Esophagus muscularis mucosa (tissue), 3 donors: ENCODE data around the gene NEDD9.

Experiments
- POLR2AphosphoS5 ChIP-seq, 2 donors: sonication (generic); formaldehyde crosslinking; IDR thresholded peaks; one replicate each; pipeline ENCODE4 v1.6.1; 2017; ENCODE audit warnings: antibody characterized with exemption in 2 of 2
- TF ChIP-seq, protein P1 (sequence below), 3 experiments: fragments of 200-600 bp in 2 of 3; fragments of 450-650 bp in 1 of 3; sonication (generic) in 2 of 3; IDR thresholded peaks; one replicate each; pipeline ENCODE4 v1.5.1; 2017 to 2019; ENCODE audit warnings: antibody characterized with exemption in 3 of 3, mild to moderate bottlenecking in 2 of 3, moderate library complexity in 1 of 3

DNA sequence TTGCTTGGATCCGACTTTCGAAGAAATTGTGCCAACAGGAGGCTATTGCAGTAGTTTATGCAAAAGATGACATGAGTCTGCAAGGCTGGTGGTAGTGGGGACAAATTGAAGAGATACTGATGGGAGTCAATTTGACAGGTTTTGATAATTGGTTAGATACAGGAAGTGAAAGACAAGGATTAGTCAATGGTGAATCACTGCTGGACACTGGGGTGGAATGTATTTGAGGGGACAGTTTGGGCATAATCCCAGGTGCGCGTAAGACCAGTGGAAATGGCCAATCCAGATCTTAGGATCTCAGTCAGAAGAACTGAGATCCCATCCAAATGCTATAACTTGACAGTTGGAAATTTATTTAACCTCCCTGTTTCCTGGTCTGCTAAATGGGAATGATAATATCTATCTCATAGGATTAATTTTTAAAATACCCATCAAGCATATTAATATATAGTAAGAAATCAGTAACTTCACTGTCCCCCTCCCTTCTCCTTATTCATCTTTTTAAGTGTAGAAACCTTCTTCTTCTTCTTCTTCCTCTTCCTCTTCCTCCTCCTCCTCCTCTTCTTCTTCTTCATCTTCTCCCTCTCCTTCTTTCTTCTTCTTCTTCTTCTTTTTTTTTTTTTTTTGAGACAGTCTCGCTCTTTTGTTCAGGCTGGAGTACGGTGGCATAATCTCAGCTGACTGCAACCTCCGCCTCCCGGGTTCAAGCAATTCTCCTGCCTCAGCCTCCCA lies 90.0 kb downstream of the NEDD9 start:
- TF ChIP-seq POLR2AphosphoS5 (IDR thresholded peaks at IDR 0.05), result no peak
- TF ChIP-seq, protein P1, sequence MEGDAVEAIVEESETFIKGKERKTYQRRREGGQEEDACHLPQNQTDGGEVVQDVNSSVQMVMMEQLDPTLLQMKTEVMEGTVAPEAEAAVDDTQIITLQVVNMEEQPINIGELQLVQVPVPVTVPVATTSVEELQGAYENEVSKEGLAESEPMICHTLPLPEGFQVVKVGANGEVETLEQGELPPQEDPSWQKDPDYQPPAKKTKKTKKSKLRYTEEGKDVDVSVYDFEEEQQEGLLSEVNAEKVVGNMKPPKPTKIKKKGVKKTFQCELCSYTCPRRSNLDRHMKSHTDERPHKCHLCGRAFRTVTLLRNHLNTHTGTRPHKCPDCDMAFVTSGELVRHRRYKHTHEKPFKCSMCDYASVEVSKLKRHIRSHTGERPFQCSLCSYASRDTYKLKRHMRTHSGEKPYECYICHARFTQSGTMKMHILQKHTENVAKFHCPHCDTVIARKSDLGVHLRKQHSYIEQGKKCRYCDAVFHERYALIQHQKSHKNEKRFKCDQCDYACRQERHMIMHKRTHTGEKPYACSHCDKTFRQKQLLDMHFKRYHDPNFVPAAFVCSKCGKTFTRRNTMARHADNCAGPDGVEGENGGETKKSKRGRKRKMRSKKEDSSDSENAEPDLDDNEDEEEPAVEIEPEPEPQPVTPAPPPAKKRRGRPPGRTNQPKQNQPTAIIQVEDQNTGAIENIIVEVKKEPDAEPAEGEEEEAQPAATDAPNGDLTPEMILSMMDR (IDR thresholded peaks at IDR 0.05), result no peak
